Endothelial cell of umbilical vein (primary cell): ENCODE data around the gene FAM135A.

ENCODE experiments used
- EZH2 ChIP-seq: IDR thresholded peaks from 2 replicates; pipeline ENCODE4 v1.6.1; 2012; ENCODE audit warnings: borderline replicate concordance, low read depth, mild to moderate bottlenecking, moderate library complexity, low read length, inconsistent platforms; ENCODE audit not compliant: severe bottlenecking
- FOS ChIP-seq: IDR thresholded peaks from 2 replicates; pipeline ENCODE4 v1.6.1; 2011; ENCODE audit warnings: mild to moderate bottlenecking, low read length, moderate library complexity, borderline replicate concordance; ENCODE audit not compliant: insufficient read depth
- JUN ChIP-seq: IDR thresholded peaks from 2 replicates; pipeline ENCODE4 v1.6.1; 2011; ENCODE audit warnings: borderline replicate concordance, low read depth; ENCODE audit not compliant: insufficient read length, insufficient read depth
- MYC ChIP-seq: IDR thresholded peaks from one replicate; pipeline ENCODE4 v1.6.1; 2011; ENCODE audit warnings: mild to moderate bottlenecking, low read depth, low read length
- POLR2A ChIP-seq: IDR thresholded peaks from 2 replicates; pipeline ENCODE4 v1.6.1; 2012; ENCODE audit warnings: low read depth, mild to moderate bottlenecking, control low read depth, low read length
- POLR2AphosphoS5 ChIP-seq: IDR thresholded peaks from 2 replicates; pipeline ENCODE4 v1.6.1; 2012; ENCODE audit warnings: low read depth, mild to moderate bottlenecking, control low read depth, low read length, moderate library complexity; ENCODE audit not compliant: insufficient read depth
- TF ChIP-seq, protein P1 (sequence below), 2 donors: IDR thresholded peaks; 1 replicate in 1 of 2; 2 replicates in 1 of 2; pipeline ENCODE4 v1.5.1; 2011; ENCODE audit warnings: low read length in 2 of 2, mild to moderate bottlenecking in 2 of 2, moderate library complexity in 2 of 2, control low read depth in 1 of 2, inconsistent platforms in 1 of 2, low read depth in 1 of 2; ENCODE audit not compliant: insufficient read depth in 1 of 2; ENCODE audit errors: extremely low read depth in 1 of 2
- TF ChIP-seq, protein P2 (sequence below): IDR thresholded peaks from 2 replicates; pipeline ENCODE4 v1.6.1; 2011; ENCODE audit not compliant: insufficient read depth, insufficient read length

- TF ChIP-seq EZH2 (no peak), POLR2A (no peak), JUN (no peak), POLR2AphosphoS5 (no peak), FOS (no peak), MYC (no peak)
- TF ChIP-seq, protein P1, sequence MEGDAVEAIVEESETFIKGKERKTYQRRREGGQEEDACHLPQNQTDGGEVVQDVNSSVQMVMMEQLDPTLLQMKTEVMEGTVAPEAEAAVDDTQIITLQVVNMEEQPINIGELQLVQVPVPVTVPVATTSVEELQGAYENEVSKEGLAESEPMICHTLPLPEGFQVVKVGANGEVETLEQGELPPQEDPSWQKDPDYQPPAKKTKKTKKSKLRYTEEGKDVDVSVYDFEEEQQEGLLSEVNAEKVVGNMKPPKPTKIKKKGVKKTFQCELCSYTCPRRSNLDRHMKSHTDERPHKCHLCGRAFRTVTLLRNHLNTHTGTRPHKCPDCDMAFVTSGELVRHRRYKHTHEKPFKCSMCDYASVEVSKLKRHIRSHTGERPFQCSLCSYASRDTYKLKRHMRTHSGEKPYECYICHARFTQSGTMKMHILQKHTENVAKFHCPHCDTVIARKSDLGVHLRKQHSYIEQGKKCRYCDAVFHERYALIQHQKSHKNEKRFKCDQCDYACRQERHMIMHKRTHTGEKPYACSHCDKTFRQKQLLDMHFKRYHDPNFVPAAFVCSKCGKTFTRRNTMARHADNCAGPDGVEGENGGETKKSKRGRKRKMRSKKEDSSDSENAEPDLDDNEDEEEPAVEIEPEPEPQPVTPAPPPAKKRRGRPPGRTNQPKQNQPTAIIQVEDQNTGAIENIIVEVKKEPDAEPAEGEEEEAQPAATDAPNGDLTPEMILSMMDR (IDR thresholded peaks at IDR 0.05; ENCODE audit: extremely low read depth in 1 of 2, insufficient read depth in 1 of 2, low read depth in 1 of 2, low read length in 2 of 2): no peak
- TF ChIP-seq, protein P2, sequence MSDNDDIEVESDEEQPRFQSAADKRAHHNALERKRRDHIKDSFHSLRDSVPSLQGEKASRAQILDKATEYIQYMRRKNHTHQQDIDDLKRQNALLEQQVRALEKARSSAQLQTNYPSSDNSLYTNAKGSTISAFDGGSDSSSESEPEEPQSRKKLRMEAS: no peak
These were observed 179.2 kb downstream of the FAM135A start for GRCh38 chr6:70592391-70593117.
